GM18508 (cell line): ENCODE results near the gene DPYSL3.

Source experiments
- ATAC-seq: cut with Tn5 transposase; IDR thresholded peaks from one replicate; pipeline ENCODE4 v1.9.1; 2021; ENCODE audit warnings: moderate number of reproducible peaks; ENCODE audit not compliant: insufficient read depth, unreplicated experiment

DPYSL3 gene

GRCh38 chr5:147445917-147446316 is 64.0 kb downstream of the DPYSL3 start:
- no peak for ATAC-seq

- no peak for ATAC-seq
Observed at GRCh38 chr5:147445090-147445489, 64.8 kb downstream of the DPYSL3 start.

GRCh38 chr5:147442224-147442623 is 67.6 kb downstream of the DPYSL3 start:
- no peak for ATAC-seq

GRCh38 chr5:147441191-147441695 is 68.6 kb downstream of the DPYSL3 start:
- ATAC-seq = no peak

- no peak for ATAC-seq
Observed at GRCh38 chr5:147439254-147439653, 70.6 kb downstream of the DPYSL3 start.

- ATAC-seq = no peak
Observed at GRCh38 chr5:147437161-147437596, 72.7 kb downstream of the DPYSL3 start.

- ATAC-seq = peak; percentile 65
Observed at GRCh38 chr5:147436596-147436995, 73.3 kb downstream of the DPYSL3 start.

GRCh38 chr5:147434049-147434448 is 75.8 kb downstream of the DPYSL3 start:
- ATAC-seq = no peak

GRCh38 chr5:147432323-147432722 is 77.5 kb downstream of the DPYSL3 start:
- no peak for ATAC-seq

- ATAC-seq = no peak
Observed at GRCh38 chr5:147431586-147431985, 78.3 kb downstream of the DPYSL3 start.

- no peak for ATAC-seq
Observed at GRCh38 chr5:147430628-147431027, 79.2 kb downstream of the DPYSL3 start.

- no peak for ATAC-seq
Observed at GRCh38 chr5:147427521-147428401, 82.1 kb downstream of the DPYSL3 start.

GRCh38 chr5:147426640-147427327 is 83.1 kb downstream of the DPYSL3 start:
- ATAC-seq = no peak

- ATAC-seq = no peak
Observed at GRCh38 chr5:147418613-147419012, 91.3 kb downstream of the DPYSL3 start.

- ATAC-seq = no peak
Observed at GRCh38 chr5:147417135-147417813, 92.6 kb downstream of the DPYSL3 start.

GRCh38 chr5:147415651-147416050 is 94.2 kb downstream of the DPYSL3 start:
- no peak for ATAC-seq

- ATAC-seq = no peak
Observed at GRCh38 chr5:147413266-147413665, 96.6 kb downstream of the DPYSL3 start.

- no peak for ATAC-seq
Observed at GRCh38 chr5:147412561-147412960, 97.3 kb downstream of the DPYSL3 start.

- ATAC-seq = no peak
Observed at GRCh38 chr5:147411359-147412319, 98.2 kb downstream of the DPYSL3 start.
